SK-N-SH (cell line): ENCODE measurements around the gene CYP26B1. TPM values are rescaled to one million over a fixed set of nuclear protein-coding genes. Genes with fewer than 3 reads are reported as not detected.
A peak's percentile ranks its signal among the peaks of the same experiment; 100 is the strongest.

Experiments
- CTCF ChIA-PET: fragments of 300-600, 350-600 bp; formaldehyde crosslinking; extraction: SDS; loops from one replicate; lab custom pipeline; 2021; lab: Yijun Ruan, JAX
- POLR2A ChIA-PET: fragments of 350-600 bp; sonication (Branson Sonifier 250); formaldehyde crosslinking; extraction: SDS; loops from one replicate; lab custom pipeline; 2020; ENCODE audit warnings: antibody characterized with exemption, inconsistent platforms; lab: Yijun Ruan, JAX
- DNase-seq: peaks from one replicate; pipeline ENCODE4 v3.0.0; 2012
- H2AFZ ChIP-seq: fragments of 200-600 bp; sonication (generic); 2 replicates; pipeline ENCODE4 v1.8.1; 2016; ENCODE audit warnings: antibody characterized with exemption, mild to moderate bottlenecking, low read depth
- H3F3A ChIP-seq: fragments of 200-600 bp; sonication (generic); replicated peaks from 2 replicates; pipeline ENCODE3; 2016; ENCODE audit warnings: antibody characterized with exemption, mild to moderate bottlenecking; ENCODE audit not compliant: insufficient read depth
- H3K27ac ChIP-seq, 2 experiments: fragments of 200-500 bp in 1 of 2; fragments of 200-600 bp in 1 of 2; sonication (Bioruptor generic) in 1 of 2; sonication (generic), shearing (Covaris generic) in 1 of 2; 2 replicates each; pipeline versions ENCODE4 v1.5.1 to v1.6.1; 2014 to 2016; ENCODE audit warnings: low read depth in 2 of 2, inconsistent platforms in 1 of 2, low read length in 1 of 2, mild to moderate bottlenecking in 1 of 2, mixed read lengths in 1 of 2
- H3K27me3 ChIP-seq: fragments of 200-600 bp; sonication (generic), shearing (Covaris generic); 2 replicates; pipeline ENCODE4 v1.6.1; 2016; ENCODE audit warnings: mixed run types; ENCODE audit not compliant: insufficient read depth
- H3K36me3 ChIP-seq, 2 experiments: fragments of 200-500 bp in 1 of 2; fragments of 200-600 bp in 1 of 2; sonication (Bioruptor generic) in 1 of 2; sonication (generic) in 1 of 2; replicated peaks in 1 of 2; 2 replicates each; pipeline versions ENCODE3 to v1.5.1; 2014 to 2016; ENCODE audit warnings: low read length in 1 of 2, mild to moderate bottlenecking in 1 of 2; ENCODE audit not compliant: insufficient read depth in 2 of 2, control insufficient read depth in 1 of 2
- H3K4me1 ChIP-seq, 2 experiments: fragments of 200-500 bp in 1 of 2; fragments of 200-600 bp in 1 of 2; sonication (Bioruptor generic) in 1 of 2; sonication (generic), shearing (Covaris generic) in 1 of 2; 2 replicates each; pipeline versions ENCODE4 v1.5.1 to v1.6.1; 2014 to 2016; ENCODE audit warnings: low read depth in 1 of 2, low read length in 1 of 2, mixed run types in 1 of 2; ENCODE audit not compliant: insufficient read depth in 2 of 2, control insufficient read depth in 1 of 2
- H3K4me2 ChIP-seq: fragments of 200-600 bp; sonication (generic), shearing (Covaris generic); 2 replicates; pipeline ENCODE4 v1.6.1; 2017; ENCODE audit warnings: mixed run types
- H3K4me3 ChIP-seq, 2 experiments: fragments of 200-500 bp in 1 of 2; fragments of 200-600 bp in 1 of 2; sonication (Bioruptor generic) in 1 of 2; sonication (generic), shearing (Covaris generic) in 1 of 2; 2 replicates each; pipeline versions ENCODE4 v1.5.1 to v1.8.1; 2014 to 2016; ENCODE audit warnings: low read depth in 2 of 2, inconsistent platforms in 1 of 2, low read length in 1 of 2, mild to moderate bottlenecking in 1 of 2, mixed read lengths in 1 of 2, moderate library complexity in 1 of 2
- H3K79me2 ChIP-seq: fragments of 200-600 bp; sonication (generic); 2 replicates; pipeline ENCODE4 v1.8.1; 2017; ENCODE audit warnings: mild to moderate bottlenecking; ENCODE audit not compliant: insufficient read depth
- H3K9ac ChIP-seq: fragments of 200-600 bp; sonication (generic); 2 replicates; pipeline ENCODE4 v1.6.1; 2017; ENCODE audit warnings: mixed run types
- H3K9me2 ChIP-seq: fragments of 200-600 bp; sonication (generic); 2 replicates; pipeline ENCODE4 v1.6.1; 2017; ENCODE audit warnings: mixed run types
- H3K9me3 ChIP-seq: fragments of 200-600 bp; sonication (generic); 2 replicates; pipeline ENCODE4 v1.6.1; 2017; ENCODE audit warnings: mixed run types, mild to moderate bottlenecking, moderate library complexity
- H4K20me1 ChIP-seq: fragments of 200-600 bp; sonication (generic); 2 replicates; pipeline ENCODE4 v1.6.1; 2017; ENCODE audit warnings: mild to moderate bottlenecking, mixed run types; ENCODE audit not compliant: insufficient read depth
- ELF1 ChIP-seq: IDR thresholded peaks from 2 replicates; pipeline ENCODE4 v1.4.0; 2012
- EP300 ChIP-seq, 2 experiments: IDR thresholded peaks; 2 replicates each; pipeline versions ENCODE4 v1.4.0 to v1.6.1; 2012; ENCODE audit warnings: borderline replicate concordance in 1 of 2, low read depth in 1 of 2, low read length in 1 of 2
- FOXJ3 ChIP-seq: sonication (generic); formaldehyde crosslinking; IDR thresholded peaks from 2 replicates; pipeline ENCODE4 v1.5.1; 2020; ENCODE audit warnings: mild to moderate bottlenecking, missing genetic modification reagents
- GATA2 ChIP-seq: sonication (generic); formaldehyde crosslinking; IDR thresholded peaks from 2 replicates; pipeline ENCODE4 v1.5.0; 2020; ENCODE audit warnings: mild to moderate bottlenecking, missing genetic modification reagents
- JUND ChIP-seq: IDR thresholded peaks from 2 replicates; pipeline ENCODE4 v1.4.0; 2012
- PBX3 ChIP-seq: IDR thresholded peaks from 2 replicates; pipeline ENCODE4; 2012
- POLR2AphosphoS5 ChIP-seq: IDR thresholded peaks from 2 replicates; pipeline ENCODE4 v1.6.1; 2012; ENCODE audit warnings: low read depth, low read length
- RAD21 ChIP-seq: IDR thresholded peaks from 2 replicates; pipeline ENCODE4 v1.6.1; 2012; ENCODE audit warnings: mild to moderate bottlenecking, low read length
- REST ChIP-seq: IDR thresholded peaks from 2 replicates; pipeline ENCODE4 v1.6.1; 2012; ENCODE audit warnings: mild to moderate bottlenecking, low read depth, low read length, moderate library complexity
- SMC3 ChIP-seq: IDR thresholded peaks from 2 replicates; pipeline ENCODE4 v1.6.1; 2012; ENCODE audit warnings: low read depth, low read length, improper control_type of control experiment
- TAF1 ChIP-seq: IDR thresholded peaks from 2 replicates; pipeline ENCODE4 v1.6.1; 2012; ENCODE audit warnings: low read depth, mild to moderate bottlenecking, low read length, moderate library complexity, borderline replicate concordance
- TCF12 ChIP-seq: IDR thresholded peaks from 2 replicates; pipeline ENCODE4 v1.4.0; 2012
- WGBS: methylation state at CpG from one replicate; pipeline ENCODE4 v1.1.6; 2017; ENCODE audit warnings: low lambda C conversion rate; 5-methylcytosine and 5-hydroxymethylcytosine counted together
- polyA plus RNA-seq, 3 experiments: library from polyadenylated mRNA; depleted of rRNA; stranded (reverse); fragments of >200 nt; gene quantifications; 2 replicates each; pipeline ENCODE4 v1.2.3, GENCODE V29; 2012

Gene CYP26B1
- polyA plus RNA-seq, 1 of the 3 experiments (the other 2 are of a cell fraction), result 0.33 TPM

- TF ChIP-seq JUND (no peak), ELF1 (no peak), EP300 (IDR thresholded peaks at IDR 0.05; ENCODE audit: borderline replicate concordance in 1 of 2, low read depth in 1 of 2, low read length in 1 of 2) (no peak), POLR2AphosphoS5 (no peak), TAF1 (no peak), FOXJ3 (CRISPR knock-in tag) (no peak), TCF12 (no peak), PBX3 (no peak), RAD21 (no peak), SMC3 (no peak), REST (no peak)
- WGBS, result 55% methylated on average over 4 of the region's 7 CpGs
- H4K20me1 ChIP-seq, result no peaks in the 10 kb centered on the region
- H3K9me2 ChIP-seq, result no peaks in the 10 kb centered on the region
- no peak overlapping the region for H3K4me2 ChIP-seq
- ChIA-PET POLR2A (no interaction called here), CTCF (interaction anchor here (0.7 to 5.7 kb wide), 24 partner anchors 9 to 628 kb away, joined by 3 to 58 read pairs (median 5); partner anchors contain the start of gene CYP26B1)
- no peaks in the 10 kb centered on the region for H3K36me3 ChIP-seq
- H3F3A ChIP-seq, result no peaks in the 10 kb centered on the region
- no peak overlapping the region for H2AFZ ChIP-seq
- DNase-seq, result no peak
- H3K27me3 ChIP-seq, result no peaks in the 10 kb centered on the region; the same call in 1 of the 2 replicates
- no peak overlapping the region for H3K9ac ChIP-seq
- no peak overlapping the region for H3K27ac ChIP-seq
- H3K4me3 ChIP-seq, result peak overlapping the region in 1 of 2 experiments; percentile 36; a peak in 1 of 4 replicates
- no peaks in the 10 kb centered on the region for H3K4me1 ChIP-seq
- H3K79me2 ChIP-seq, result no peaks in the 10 kb centered on the region
- H3K9me3 ChIP-seq, result no peaks in the 10 kb centered on the region
Measured at GRCh38 chr2:72136933-72137497, 10.6 kb downstream of the CYP26B1 start.

- CTCF ChIA-PET, result interaction anchor here (0.7 to 4.6 kb wide), 9 partner anchors 9 to 590 kb away, joined by 3 to 20 read pairs (median 5); no protein-coding TSS in a partner anchor
- H2AFZ ChIP-seq, result no peak overlapping the region
- TF ChIP-seq GATA2 (CRISPR knock-in tag), result no peak
- TF ChIP-seq, all 33 proteins: peak for 0
- 73% methylated on average over 10 of the region's 10 CpGs for WGBS
- peak; percentile 17 for DNase-seq
- no peaks in the 10 kb centered on the region for H3K79me2 ChIP-seq
- no peaks in the 10 kb centered on the region for H4K20me1 ChIP-seq
- H3F3A ChIP-seq, result no peaks in the 10 kb centered on the region
- H3K9me2 ChIP-seq, result no peaks in the 10 kb centered on the region
- H3K4me3 ChIP-seq, result no peak overlapping the region
- no peaks in the 10 kb centered on the region for H3K4me1 ChIP-seq
- H3K27me3 ChIP-seq, result no peaks in the 10 kb centered on the region; the same call in 1 of the 2 replicates
- no peak overlapping the region for H3K27ac ChIP-seq
- no peak overlapping the region for H3K9ac ChIP-seq
- POLR2A ChIA-PET, result no interaction called here
- no peaks in the 10 kb centered on the region for H3K36me3 ChIP-seq
- no peaks in the 10 kb centered on the region for H3K9me3 ChIP-seq
- no peak overlapping the region for H3K4me2 ChIP-seq
Measured at GRCh38 chr2:72136331-72136730, 11.3 kb downstream of the CYP26B1 start.
